Measurements from ENCODE around the gene CYB5RL.
"Not testable (repeated sequence)": the region's sequence is repeated elsewhere in the genome, so short reads cannot be mapped to it uniquely, and the experiment has no call there.

The CYB5RL gene

DNA sequence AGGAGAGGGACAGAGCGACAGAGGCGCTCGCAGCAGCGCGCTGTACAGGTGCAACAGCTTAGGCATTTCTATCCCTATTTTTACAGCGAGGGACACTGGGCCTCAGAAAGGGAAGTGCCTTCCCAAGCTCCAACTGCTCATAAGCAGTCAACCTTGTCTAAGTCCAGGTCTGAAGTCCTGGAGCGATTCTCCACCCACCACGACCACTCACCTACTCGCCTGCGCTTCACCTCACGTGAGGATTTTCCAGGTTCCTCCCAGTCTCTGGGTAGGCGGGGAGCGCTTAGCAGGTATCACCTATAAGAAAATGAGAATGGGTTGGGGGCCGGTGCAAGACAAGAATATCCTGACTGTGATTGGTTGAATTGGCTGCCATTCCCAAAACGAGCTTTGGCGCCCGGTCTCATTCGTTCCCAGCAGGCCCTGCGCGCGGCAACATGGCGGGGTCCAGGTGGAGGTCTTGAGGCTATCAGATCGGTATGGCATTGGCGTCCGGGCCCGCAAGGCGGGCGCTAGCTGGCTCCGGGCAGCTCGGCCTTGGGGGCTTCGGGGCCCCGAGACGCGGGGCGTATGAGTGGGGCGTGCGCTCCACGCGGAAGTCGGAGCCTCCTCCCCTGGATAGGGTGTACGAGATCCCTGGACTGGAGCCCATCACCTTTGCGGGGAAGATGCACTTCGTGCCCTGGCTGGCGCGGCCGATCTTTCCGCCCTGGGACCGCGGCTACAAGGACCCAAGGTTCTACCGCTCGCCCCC lies at the start of gene CYB5RL, which contains the start of gene MRPL37:
TSS of gene CYB5RL (minus strand) at position 266 of the 754 bp plus-strand sequence. CDS start 4,414 bp downstream, outside the sequence.
TSS of gene MRPL37 (plus strand) at position 403 of the 754 bp plus-strand sequence. CDS start at position 480, 77 bp downstream.
- DNase-seq = peak; percentile 98

DNA sequence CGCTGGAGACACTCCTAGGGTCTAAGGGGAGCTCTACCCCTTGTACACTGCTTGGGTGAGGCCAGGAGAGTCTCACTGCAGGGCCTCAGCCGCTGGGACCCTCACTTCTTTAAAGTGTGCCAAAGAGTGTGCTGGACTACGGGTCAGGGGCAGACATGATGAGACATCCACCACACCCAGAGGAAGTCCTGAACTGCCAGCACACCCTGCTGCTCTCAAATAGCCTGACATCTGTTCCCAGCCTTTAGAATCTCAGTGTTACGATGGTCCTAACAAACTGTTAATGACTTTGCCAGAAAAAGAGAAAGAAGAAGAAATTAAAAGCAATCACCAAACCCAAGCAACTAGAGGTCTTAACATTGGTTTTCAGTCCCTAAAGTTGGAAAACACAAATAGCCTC lies 49.1 kb upstream of the CYB5RL start:
- no peak for DNase-seq

DNA sequence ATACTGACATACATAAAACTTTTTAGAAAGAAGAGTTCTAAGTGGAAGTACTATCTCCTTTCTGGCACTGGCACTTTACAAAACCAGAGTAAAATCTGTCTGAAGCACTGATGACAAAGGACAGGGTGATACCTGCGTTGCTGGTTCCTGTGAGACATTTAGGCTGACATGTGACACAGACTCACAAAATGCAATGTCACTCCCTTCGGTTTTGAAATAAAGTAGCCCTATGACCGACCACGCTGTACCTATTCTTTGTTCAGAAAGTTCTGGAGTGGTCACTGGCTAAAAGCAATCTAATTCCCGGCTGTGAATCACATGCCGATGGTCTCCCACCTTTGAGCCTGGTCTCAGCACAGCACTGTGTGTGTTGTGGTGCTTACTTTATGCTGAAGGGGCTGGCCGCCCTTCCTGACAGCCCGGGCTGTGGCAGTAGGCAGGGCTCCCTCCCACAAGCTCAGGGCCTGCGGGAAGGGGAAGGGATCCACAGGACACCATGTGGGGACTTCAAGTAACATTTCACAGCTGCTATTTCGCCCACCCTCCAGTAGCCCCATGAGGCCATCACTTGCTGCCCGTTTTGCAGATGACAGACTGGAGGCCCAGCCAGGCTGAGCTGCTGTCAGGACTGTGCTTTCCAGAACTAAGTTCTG lies 48.2 kb upstream of the CYB5RL start:
- no peak for DNase-seq

DNA sequence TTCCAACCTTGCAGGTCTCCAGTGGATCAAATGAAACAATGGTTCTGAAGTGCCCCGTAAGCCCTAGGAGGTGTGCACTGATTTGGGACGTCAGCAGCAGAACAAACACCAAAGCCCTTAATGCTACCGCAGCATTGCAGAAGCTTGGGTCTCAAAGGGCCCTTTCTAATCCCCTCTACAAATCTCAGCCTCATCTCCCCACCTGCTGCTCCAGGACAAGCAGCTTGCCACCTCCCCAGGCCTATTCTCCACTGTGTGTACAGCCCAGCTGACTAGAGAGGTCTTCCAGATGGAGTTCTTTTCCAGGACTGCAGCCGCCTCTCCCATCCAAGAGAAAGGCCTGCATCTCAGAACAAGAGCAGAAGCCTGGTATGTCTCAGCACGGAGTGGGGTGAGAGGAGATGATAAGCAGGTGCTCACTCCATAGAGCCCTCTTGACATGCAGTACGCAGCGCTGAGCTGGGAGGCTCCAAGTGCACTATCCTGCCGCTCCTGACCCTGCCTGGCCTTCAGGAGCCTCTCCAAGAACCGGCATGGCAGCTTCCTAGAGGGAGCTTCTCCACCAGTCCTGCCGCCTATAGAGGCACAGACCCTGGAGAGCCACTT lies 46.4 kb upstream of the CYB5RL start:
- no peak for DNase-seq

DNA sequence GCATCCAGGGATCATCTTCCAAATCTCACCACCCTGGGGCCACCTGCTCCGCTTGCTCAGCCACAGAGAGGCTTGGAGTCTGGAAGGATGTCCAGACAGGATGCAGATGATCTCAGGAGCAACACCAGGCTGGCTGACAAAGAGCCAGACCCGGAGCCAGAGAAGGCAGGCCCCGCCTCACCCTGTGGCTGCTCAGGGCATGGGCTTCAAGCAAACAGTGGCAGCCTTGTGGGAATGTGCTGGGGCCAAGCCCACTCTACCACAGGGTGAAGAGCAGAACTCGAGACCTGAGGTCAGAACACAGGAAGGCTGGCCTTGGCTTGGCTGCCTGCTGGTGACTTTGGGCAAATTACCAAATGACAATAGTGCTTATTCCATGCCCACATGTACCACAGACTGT lies 45.7 kb upstream of the CYB5RL start:
- DNase-seq = no peak

GRCh38 chr1:54244655-54245054 lies 44.8 kb upstream of the CYB5RL start:
- DNase-seq = no peak

- no peak for DNase-seq
Measured at GRCh38 chr1:54243022-54243421, 43.2 kb upstream of the CYB5RL start.

DNA sequence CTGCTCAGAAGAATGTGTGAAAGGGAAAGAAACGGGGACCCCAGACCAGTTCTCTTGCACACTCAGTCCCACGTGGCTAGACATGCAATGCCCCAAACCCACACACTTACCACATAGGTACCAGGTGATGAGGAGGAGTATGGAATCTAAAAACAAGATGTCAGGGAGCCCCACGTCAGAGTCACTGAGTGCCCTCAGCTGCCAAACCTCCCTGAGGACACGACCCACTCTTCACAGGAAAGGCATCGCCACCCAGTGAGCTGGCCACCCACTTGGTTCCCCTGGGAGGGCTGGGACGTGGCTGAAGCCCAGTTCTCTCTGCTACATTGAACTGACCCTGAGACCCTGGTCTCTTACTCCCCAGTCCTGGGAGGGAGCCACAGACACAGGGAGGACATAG lies 41.5 kb upstream of the CYB5RL start:
- no peak for DNase-seq

DNA sequence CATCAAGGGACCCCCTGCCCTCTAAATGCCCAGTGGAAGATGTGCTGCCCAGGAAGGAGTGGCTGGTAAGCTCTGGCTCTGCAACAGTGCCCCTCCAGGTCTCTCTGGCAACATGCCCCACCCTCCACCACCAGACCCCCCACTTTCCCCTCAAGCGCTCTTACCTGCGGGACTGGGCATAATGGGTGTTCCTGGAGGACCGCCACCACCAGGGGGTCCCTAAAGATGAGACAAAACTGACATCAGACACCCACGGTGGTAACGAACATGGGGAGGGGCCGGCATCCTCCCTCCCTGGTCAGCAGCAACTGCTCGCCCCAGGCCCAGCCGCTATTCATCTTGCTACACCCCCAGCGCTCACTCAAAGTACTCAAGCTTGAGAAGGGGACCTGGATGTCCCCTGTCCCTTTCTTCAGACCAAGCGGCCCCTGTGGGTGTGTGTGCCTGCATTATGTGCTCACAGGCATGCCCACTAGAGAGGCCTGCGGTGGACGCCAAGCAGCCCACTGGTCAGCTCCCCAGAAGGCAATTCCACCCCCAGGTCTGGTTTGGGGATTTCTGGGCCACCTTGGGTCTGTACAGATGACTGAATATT lies 41.0 kb upstream of the CYB5RL start:
- no peak for DNase-seq

DNA sequence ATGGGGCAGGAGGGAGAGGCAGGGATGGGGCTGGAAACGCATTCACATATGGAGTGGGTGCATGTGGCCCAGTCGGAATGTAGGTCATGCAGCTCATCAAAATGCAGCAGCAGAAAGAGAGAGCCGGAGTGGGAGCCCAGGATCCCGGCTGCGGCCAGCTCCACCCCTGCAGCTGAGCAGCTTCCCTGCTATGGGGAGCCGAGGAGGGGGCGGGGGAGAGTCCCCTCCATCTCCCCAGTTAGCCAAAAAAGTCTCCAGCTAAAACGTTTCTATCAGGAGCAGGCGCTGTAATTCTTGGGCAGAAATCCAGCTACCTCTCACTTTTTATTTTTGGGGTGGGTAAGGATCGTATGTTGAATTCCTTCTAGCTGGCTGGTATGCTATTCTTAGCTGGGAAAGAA lies 39.8 kb upstream of the CYB5RL start:
- DNase-seq = no peak

GRCh38 chr1:54239035-54239383 lies 39.2 kb upstream of the CYB5RL start:
- DNase-seq = no peak

DNA sequence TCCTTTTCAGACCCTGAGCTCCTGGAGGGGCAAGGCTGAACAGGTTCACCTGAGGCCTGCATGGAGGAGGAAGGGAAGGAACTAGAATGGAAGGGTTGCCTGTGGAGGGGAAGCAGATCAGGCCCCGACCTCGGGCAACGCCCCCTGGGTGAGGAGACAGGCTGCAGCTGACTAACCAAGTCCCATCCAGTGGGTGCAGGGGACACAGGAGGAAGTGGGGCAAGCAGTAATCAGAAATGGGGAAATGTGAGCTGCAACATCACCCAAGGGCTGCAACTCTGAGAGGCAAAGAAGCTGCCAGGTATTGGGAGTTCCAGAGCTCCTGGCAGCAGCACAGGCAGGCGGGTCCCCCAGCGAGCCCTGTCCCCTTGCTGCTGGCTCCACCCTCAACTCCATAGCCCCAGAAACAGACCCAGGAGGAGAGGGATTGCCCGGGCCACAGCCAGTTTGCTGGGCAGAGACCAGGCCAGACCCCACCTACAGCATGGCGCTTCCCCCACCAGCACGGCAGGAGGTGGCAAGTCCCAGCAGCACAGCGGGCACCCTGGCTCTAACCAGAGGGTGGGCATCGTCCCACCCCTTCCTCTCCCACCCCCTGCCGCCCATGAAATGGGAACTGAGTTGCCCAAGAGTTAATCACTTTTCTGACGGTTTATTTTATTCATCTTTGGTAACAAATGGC lies 38.7 kb upstream of the CYB5RL start:
- DNase-seq = no peak

- no peak for DNase-seq
Measured at GRCh38 chr1:54237586-54237985, 37.8 kb upstream of the CYB5RL start.

- DNase-seq = no peak
Measured at GRCh38 chr1:54234284-54234683, 34.5 kb upstream of the CYB5RL start.

DNA sequence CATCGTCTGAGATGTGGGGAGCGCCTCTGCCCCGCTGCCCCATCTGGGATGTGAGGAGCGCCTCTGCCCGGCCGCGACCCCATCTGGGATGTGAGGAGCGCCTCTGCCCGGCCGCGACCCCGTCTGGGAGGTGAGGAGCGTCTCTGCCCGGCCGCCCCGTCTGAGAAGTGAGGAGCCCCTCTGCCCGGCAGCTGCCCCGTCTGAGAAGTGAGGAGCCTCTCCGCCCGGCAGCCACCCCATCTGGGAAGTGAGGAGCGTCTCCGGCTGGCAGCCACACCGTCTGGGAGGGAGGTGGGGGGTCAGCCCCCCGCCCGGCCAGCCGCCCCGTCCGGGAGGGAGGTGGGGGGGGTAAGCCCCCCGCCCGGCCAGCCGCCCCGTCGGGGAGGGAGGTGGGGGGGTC lies 33.4 kb upstream of the CYB5RL start:
- not testable (repeated sequence) for DNase-seq

GRCh38 chr1:54230507-54231339 lies 30.9 kb upstream of the CYB5RL start:
- peak; percentile 88 for DNase-seq

DNA sequence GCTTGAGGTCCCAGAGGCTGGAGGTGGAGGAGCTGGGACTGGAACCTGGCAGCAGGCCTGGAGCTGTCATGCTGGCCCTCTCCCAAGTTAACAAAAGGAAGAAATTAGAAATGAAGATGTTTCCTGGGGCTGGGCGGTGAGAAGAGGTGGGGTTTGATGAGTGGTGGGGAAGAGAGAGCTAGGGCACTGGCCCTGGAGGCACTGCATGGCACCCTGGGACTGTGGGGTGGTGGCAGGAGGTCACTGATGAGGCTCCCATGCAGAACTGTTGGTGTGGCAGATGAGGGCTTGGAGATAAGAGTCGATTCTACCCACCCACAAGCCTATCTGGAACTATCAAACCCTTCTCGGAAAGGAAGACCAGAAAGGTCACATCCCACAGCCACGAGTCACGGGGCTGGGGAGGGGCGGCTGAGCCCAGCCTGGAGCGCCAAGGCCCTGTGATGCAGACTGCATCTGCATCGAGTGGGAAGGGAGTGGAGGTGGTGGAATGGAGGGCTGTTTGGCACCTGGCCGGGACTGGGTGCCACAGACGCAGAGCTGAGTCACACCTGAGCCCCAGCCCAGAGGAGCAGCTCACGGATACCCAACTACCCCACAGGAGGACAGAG lies 29.6 kb upstream of the CYB5RL start:
- peak; percentile 99 for DNase-seq

GRCh38 chr1:54228638-54229079 lies 28.8 kb upstream of the CYB5RL start:
- no peak for DNase-seq

DNA sequence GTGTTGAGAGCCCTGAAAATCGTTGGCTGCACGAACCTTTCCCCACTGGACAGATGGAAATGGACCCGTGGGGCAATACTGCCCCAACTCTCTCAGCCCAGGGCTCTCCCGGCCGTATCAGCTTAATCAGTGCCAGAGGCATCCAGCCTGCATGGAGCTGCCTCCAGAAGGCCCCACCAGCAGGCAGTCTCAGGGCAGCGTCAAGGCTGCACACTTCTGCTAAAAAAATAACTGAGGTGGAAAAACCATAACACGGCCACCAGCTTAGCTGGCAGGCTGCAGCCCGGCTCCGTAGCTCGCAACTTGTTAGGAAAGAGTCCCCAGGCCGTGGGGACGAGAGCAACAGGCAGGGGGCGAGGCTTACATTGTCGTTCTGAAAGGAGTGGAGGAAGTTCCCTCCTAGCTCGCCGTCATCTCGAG lies 28.1 kb upstream of the CYB5RL start:
- DNase-seq = no peak

- peak; percentile 77 for DNase-seq
Measured at GRCh38 chr1:54227091-54227602, 27.3 kb upstream of the CYB5RL start.

GRCh38 chr1:54225986-54226559 lies 26.2 kb upstream of the CYB5RL start:
- no peak for DNase-seq

Data from hematopoietic multipotent progenitor cell treated with erythropoietin and hydrocortisone succinate and interleukin-3 and kit ligand, for 8 days (in vitro differentiated cells).